Bronchial epithelial cell (primary cell): ENCODE data around the gene FAAH. TPM values are rescaled to one million over a fixed set of nuclear protein-coding genes. Genes with fewer than 3 reads are reported as not detected.

ENCODE experiments used
- DNase-seq: peaks from one replicate; pipeline ENCODE4 v3.0.0-alpha.2; 2010; ENCODE audit warnings: low read depth
- FAIRE-seq: peaks from 2 replicates; lab custom pipeline; 2011; peaks lifted over from hg19 to GRCh38; lab: Jason Lieb, UNC
- H3K27me3 ChIP-seq: 2 replicates; pipeline ENCODE4 v1.5.1; 2011; ENCODE audit warnings: low read length; ENCODE audit not compliant: control insufficient read depth, insufficient read depth
- H3K36me3 ChIP-seq: 2 replicates; pipeline ENCODE4 v1.5.1; 2011; ENCODE audit warnings: low read length; ENCODE audit not compliant: control insufficient read depth, insufficient read depth
- H3K4me3 ChIP-seq: 2 replicates; pipeline ENCODE4 v1.5.1; 2011; ENCODE audit warnings: mild to moderate bottlenecking, low read depth, low read length, control low read depth
- CTCF ChIP-seq: IDR thresholded peaks from 2 replicates; pipeline ENCODE4 v1.5.1; 2011; ENCODE audit warnings: mild to moderate bottlenecking, moderate library complexity, low read length, control low read depth, inconsistent platforms; ENCODE audit not compliant: insufficient read depth, severe bottlenecking
- total RNA-seq: library from RNA; depleted of rRNA; stranded (reverse); fragments of >200 nt; gene quantifications from 2 replicates; pipeline ENCODE4 v1.2.1, GENCODE V29; 2014

Gene FAAH
- total RNA-seq, 1 donor from 2014 or later: 10.5 TPM

GRCh38 chr1:46456411-46456963 lies 62.4 kb downstream of the FAAH start:
- DNase-seq (no peak), FAIRE-seq (no peak)
- TF ChIP-seq CTCF: no peak
- Histone ChIP-seq H3K27me3 (peaks cover 9% of the 10 kb centered on the region), H3K4me3 (no peak overlapping the region), H3K36me3 (no peaks in the 10 kb centered on the region)

GRCh38 chr1:46457178-46457577 lies 63.1 kb downstream of the FAAH start:
- Histone ChIP-seq H3K4me3 (no peak overlapping the region), H3K36me3 (no peaks in the 10 kb centered on the region), H3K27me3 (peaks cover 9% of the 10 kb centered on the region)
- no peak for TF ChIP-seq CTCF
- DNase-seq (no peak), FAIRE-seq (no peak)

GRCh38 chr1:46458190-46458589 lies 64.1 kb downstream of the FAAH start:
- no peak overlapping the region for H3K4me3 ChIP-seq
- H3K27me3 ChIP-seq: peaks cover 9% of the 10 kb centered on the region
- no peaks in the 10 kb centered on the region for H3K36me3 ChIP-seq
- DNase-seq: no peak
- no peak for TF ChIP-seq CTCF
- FAIRE-seq: no peak

- no peak for TF ChIP-seq CTCF
- FAIRE-seq: no peak
- Histone ChIP-seq H3K4me3 (no peak overlapping the region), H3K27me3 (peaks cover 6% of the 10 kb centered on the region), H3K36me3 (no peaks in the 10 kb centered on the region)
- no peak for DNase-seq
Measured at GRCh38 chr1:46458846-46459245, 64.7 kb downstream of the FAAH start.

GRCh38 chr1:46459315-46459714 lies 65.2 kb downstream of the FAAH start:
- DNase-seq (no peak), FAIRE-seq (no peak)
- no peak overlapping the region for H3K4me3 ChIP-seq
- H3K27me3 ChIP-seq: peaks cover 5% of the 10 kb centered on the region
- no peak for TF ChIP-seq CTCF
- H3K36me3 ChIP-seq: no peaks in the 10 kb centered on the region

GRCh38 chr1:46461017-46461808 lies 67.1 kb downstream of the FAAH start:
- FAIRE-seq (no peak), DNase-seq (no peak)
- H3K4me3 ChIP-seq: no peak overlapping the region
- no peaks in the 10 kb centered on the region for H3K36me3 ChIP-seq
- no peak for TF ChIP-seq CTCF
- peaks cover 5% of the 10 kb centered on the region for H3K27me3 ChIP-seq
